Measurements from ENCODE around the gene BCAS3. TPM values are rescaled to one million over a fixed set of nuclear protein-coding genes. Genes with fewer than 3 reads are reported as not detected.

BCAS3 gene
- total RNA-seq, 1 donor from 2014 or later: 29.6 TPM

GRCh38 chr17:60637683-60638082 lies 40.0 kb upstream of the BCAS3 start:
- Histone ChIP-seq H3K9me3 (no peaks in the 10 kb centered on the region), H3K4me3 (no peak overlapping the region), H3K4me1 (peaks cover 5% of the 10 kb centered on the region), H3K27me3 (ENCODE audit: low read depth) (no peaks in the 10 kb centered on the region), H3K27ac (no peak overlapping the region), H3K36me3 (peaks cover 62% of the 10 kb centered on the region)
- intact Hi-C loops (cut with DNase I): no loop called here
- DNase-seq (no peak), ATAC-seq (no peak)
- TF ChIP-seq CTCF (IDR thresholded peaks at IDR 0.05): no peak

DNA sequence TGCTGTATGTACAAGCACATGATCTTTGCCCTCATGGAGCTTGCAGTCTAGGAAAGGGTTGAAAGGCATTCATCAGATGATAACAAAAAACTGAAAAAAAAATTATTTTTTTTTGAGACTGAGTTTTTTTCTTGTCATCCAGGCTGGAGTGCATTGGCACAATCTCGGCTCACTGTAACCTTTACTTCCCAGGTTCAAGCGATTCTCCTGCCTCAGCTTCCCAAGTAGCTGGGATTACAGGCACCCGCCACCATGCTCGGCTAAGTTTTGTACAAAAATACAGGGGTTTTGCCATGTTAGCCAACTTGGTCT lies 38.7 kb upstream of the BCAS3 start:
- intact Hi-C loops (cut with DNase I): no loop called here
- TF ChIP-seq CTCF (IDR thresholded peaks at IDR 0.05): no peak

GRCh38 chr17:60640503-60640902 lies 37.1 kb upstream of the BCAS3 start:
- H3K9me3 ChIP-seq: no peaks in the 10 kb centered on the region
- H3K4me3 ChIP-seq: no peak overlapping the region
- H3K36me3 ChIP-seq: peaks cover 50% of the 10 kb centered on the region
- peak; percentile 25 for TF ChIP-seq CTCF (IDR thresholded peaks at IDR 0.05)
- peaks cover 5% of the 10 kb centered on the region for H3K4me1 ChIP-seq
- H3K27me3 ChIP-seq (ENCODE audit: low read depth): no peaks in the 10 kb centered on the region
- no peak for DNase-seq
- peak in 1 of 2 donors; percentile 33 for ATAC-seq
- no peak overlapping the region for H3K27ac ChIP-seq
- intact Hi-C loops (cut with DNase I): no loop called here

More for the DNA sequence above, 38.7 kb upstream of the BCAS3 start:
- DNase-seq (no peak), ATAC-seq (no peak)
- no peaks in the 10 kb centered on the region for H3K9me3 ChIP-seq
- no peak overlapping the region for H3K4me3 ChIP-seq
- H3K36me3 ChIP-seq: peaks cover 65% of the 10 kb centered on the region
- H3K27me3 ChIP-seq (ENCODE audit: low read depth): no peaks in the 10 kb centered on the region
- peaks cover 5% of the 10 kb centered on the region for H3K4me1 ChIP-seq
- no peak overlapping the region for H3K27ac ChIP-seq

GRCh38 chr17:60641126-60641525 lies 36.5 kb upstream of the BCAS3 start:
- DNase-seq (no peak), ATAC-seq (no peak)
- H3K27ac ChIP-seq: no peak overlapping the region
- peaks cover 11% of the 10 kb centered on the region for H3K4me1 ChIP-seq
- H3K4me3 ChIP-seq: no peak overlapping the region
- no peaks in the 10 kb centered on the region for H3K9me3 ChIP-seq
- intact Hi-C loops (cut with DNase I): no loop called here
- no peaks in the 10 kb centered on the region for H3K27me3 ChIP-seq (ENCODE audit: low read depth)
- peaks cover 45% of the 10 kb centered on the region for H3K36me3 ChIP-seq
- TF ChIP-seq CTCF (IDR thresholded peaks at IDR 0.05): no peak

- Histone ChIP-seq H3K4me3 (no peak overlapping the region), H3K9me3 (no peaks in the 10 kb centered on the region), H3K36me3 (peaks cover 38% of the 10 kb centered on the region), H3K4me1 (peaks cover 14% of the 10 kb centered on the region), H3K27me3 (ENCODE audit: low read depth) (no peaks in the 10 kb centered on the region), H3K27ac (no peak overlapping the region)
- ATAC-seq (peak; percentile 62), DNase-seq (no peak)
- peak; percentile 49 for TF ChIP-seq CTCF (IDR thresholded peaks at IDR 0.05)
- intact Hi-C loops (cut with DNase I): no loop called here
Measured at GRCh38 chr17:60641810-60642220, 35.8 kb upstream of the BCAS3 start.
